PC-3 (cell line): Measurements from ENCODE around the gene ODC1. TPM values are rescaled to one million over a fixed set of nuclear protein-coding genes. Genes with fewer than 3 reads are reported as not detected.

Experiments used
- ATAC-seq: fragments of 200-7000 bp; cut with Tn5 transposase; 2 replicates; pipeline ENCODE4 v1.9.1; 2020; ENCODE audit warnings: mild to moderate bottlenecking, moderate library complexity
- BruUV-seq: library from RNA; stranded (reverse); fragments of 400-500 nt; replicated peaks from 2 replicates; lab custom pipeline; 2021; lab: Mats Ljungman, UMichigan
- CTCF ChIA-PET: fragments of 300-600 bp; sonication (Branson Sonifier 250); formaldehyde crosslinking; loops from one replicate; lab custom pipeline; 2022; ENCODE audit warnings: antibody characterized with exemption; lab: Charles Lee
- POLR2A ChIA-PET: fragments of 300-600 bp; sonication (Branson Sonifier 250); formaldehyde crosslinking; loops from one replicate; lab custom pipeline; 2022; ENCODE audit warnings: antibody characterized with exemption; ENCODE audit not compliant: unreplicated experiment; lab: Charles Lee
- DNase-seq: peaks from one replicate; pipeline ENCODE4 v3.0.0-alpha.2; 2015
- H2AFZ ChIP-seq: fragments of 300-600 bp; sonication (generic); 2 replicates; pipeline ENCODE4 v1.6.0; 2016; ENCODE audit warnings: antibody characterized with exemption, low read length
- H3F3A ChIP-seq: fragments of 300-600 bp; sonication (generic); one replicate; pipeline ENCODE4 v1.6.0; 2017; ENCODE audit warnings: antibody characterized with exemption, low read length, control low read depth, mild to moderate bottlenecking; ENCODE audit not compliant: unreplicated experiment
- H3K27ac ChIP-seq: fragments of 300-600 bp; sonication (generic); 2 replicates; pipeline ENCODE4 v1.5.1; 2016; ENCODE audit warnings: mild to moderate bottlenecking, low read length
- H3K27me3 ChIP-seq: fragments of 300-600 bp; sonication (generic); 2 replicates; pipeline ENCODE4 v1.6.1; 2016; ENCODE audit warnings: low read length, mixed read lengths
- H3K36me3 ChIP-seq: fragments of 300-600 bp; sonication (generic); 2 replicates; pipeline ENCODE4 v1.6.1; 2016; ENCODE audit warnings: low read depth, mixed run types, low read length, mixed read lengths
- H3K4me1 ChIP-seq: fragments of 300-600 bp; sonication (generic); 2 replicates; pipeline ENCODE4 v1.5.1; 2016; ENCODE audit warnings: low read length; ENCODE audit not compliant: insufficient read depth
- H3K4me2 ChIP-seq: fragments of 300-600 bp; sonication (generic); 2 replicates; pipeline ENCODE4 v1.6.0; 2016; ENCODE audit warnings: low read length
- H3K4me3 ChIP-seq: fragments of 300-600 bp; sonication (generic); 2 replicates; pipeline ENCODE4 v1.5.1; 2016; ENCODE audit warnings: mild to moderate bottlenecking, low read length, mixed read lengths
- H3K79me2 ChIP-seq: fragments of 300-600 bp; sonication (generic); 2 replicates; pipeline ENCODE4 v1.6.1; 2017; ENCODE audit warnings: low read length, mixed read lengths
- H3K9ac ChIP-seq: fragments of 300-600 bp; sonication (generic); 2 replicates; pipeline ENCODE4 v1.6.0; 2016; ENCODE audit warnings: mild to moderate bottlenecking, low read length
- H3K9me2 ChIP-seq: fragments of 300-600 bp; sonication (generic); replicated peaks from 2 replicates; pipeline ENCODE4 v1.6.1; 2016; ENCODE audit warnings: mixed run types, low read length, mixed read lengths
- H3K9me3 ChIP-seq: fragments of 300-600 bp; sonication (generic); 2 replicates; pipeline ENCODE4 v1.6.1; 2016; ENCODE audit warnings: low read length, mixed read lengths
- H4K20me1 ChIP-seq: fragments of 300-600 bp; sonication (generic); 2 replicates; pipeline ENCODE4 v1.6.1; 2016; ENCODE audit warnings: low read length, mixed read lengths
- EZH2 ChIP-seq: fragments of 300-600 bp; sonication (generic); IDR thresholded peaks from one replicate; pipeline ENCODE4 v1.6.1; 2017; ENCODE audit warnings: antibody characterized with exemption, mild to moderate bottlenecking, low read length; ENCODE audit not compliant: unreplicated experiment
- EZH2phosphoT487 ChIP-seq: fragments of 300-600 bp; sonication (generic); IDR thresholded peaks from 2 replicates; pipeline ENCODE4 v1.6.1; 2018; ENCODE audit warnings: mild to moderate bottlenecking, antibody characterized with exemption, low read length, borderline replicate concordance
- intact Hi-C: fragments of 100-400 bp; cut with micrococcal nuclease; formaldehyde crosslinking; loops from 2 replicates; pipeline ENCODE4 v1.9.0; 2023
- total RNA-seq: library from RNA; depleted of rRNA; stranded (reverse); fragments of >200 nt; gene quantifications from 2 replicates; pipeline ENCODE4 v1.2.3, GENCODE V29; 2014
- TF ChIP-seq, protein P1 (sequence below): fragments of 300-600 bp; sonication (generic); conservative IDR thresholded peaks from 2 replicates; pipeline ENCODE4 v1.5.1; 2017; ENCODE audit warnings: antibody characterized with exemption, low read depth, mild to moderate bottlenecking, low read length

ODC1 gene
- total RNA-seq, 1 experiment from 2014 or later: 712 TPM

DNA sequence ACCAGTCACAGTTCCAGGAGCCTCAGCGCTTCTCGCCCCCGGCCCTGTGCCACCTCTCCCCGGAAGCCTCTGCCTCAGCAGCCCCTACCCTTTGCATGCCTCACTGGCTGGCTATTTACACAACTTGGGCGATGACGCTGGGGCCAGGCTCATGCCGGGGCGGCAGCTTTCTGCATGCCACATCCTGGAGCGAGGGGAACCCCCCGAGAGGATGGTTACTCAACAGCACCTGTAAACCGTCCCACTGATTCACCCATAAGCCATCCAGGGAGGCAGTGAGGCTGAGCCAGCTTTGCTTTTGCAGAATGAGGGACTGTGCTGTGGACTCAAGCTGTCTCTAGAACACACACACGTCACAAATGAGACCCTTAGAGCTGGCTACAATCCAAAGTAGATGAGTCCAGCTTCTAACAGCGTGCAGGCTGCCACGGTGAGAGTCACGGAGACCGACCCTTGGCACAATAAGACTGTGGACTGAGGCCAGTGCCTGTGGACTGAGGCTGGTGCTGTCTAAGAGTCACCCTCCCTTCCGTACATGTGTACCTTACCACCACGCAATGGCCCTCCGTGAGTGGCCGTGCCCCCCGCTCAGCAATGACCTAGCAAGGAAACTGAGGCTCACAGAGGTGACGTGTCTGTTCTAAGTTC lies 45.6 kb upstream of the ODC1 start:
- H3K4me2 ChIP-seq: peak overlapping the region; percentile 69
- peak; percentile 99 for DNase-seq
- TF ChIP-seq EZH2 (no peak), EZH2phosphoT487 (peak; percentile 98)
- ATAC-seq: peak; percentile 85
- BruUV-seq: TSS peak; percentile 89
- no peaks in the 10 kb centered on the region for H4K20me1 ChIP-seq
- no peaks in the 10 kb centered on the region for H3K36me3 ChIP-seq
- H3K4me1 ChIP-seq: peaks cover 30% of the 10 kb centered on the region
- H3K27ac ChIP-seq: peak overlapping the region; percentile 97
- H2AFZ ChIP-seq: no peak overlapping the region
- ChIA-PET CTCF (no interaction called here), POLR2A (interaction anchor here (0.5 to 1.7 kb wide), 4 partner anchors 44 to 104 kb away, joined by 5 to 10 read pairs (median 5); partner anchors contain the start of gene ODC1)
- H3K9me3 ChIP-seq: no peaks in the 10 kb centered on the region
- no peaks in the 10 kb centered on the region for H3F3A ChIP-seq
- peak overlapping the region; percentile 87 for H3K9ac ChIP-seq
- no peaks in the 10 kb centered on the region for H3K27me3 ChIP-seq
- H3K79me2 ChIP-seq: no peaks in the 10 kb centered on the region
- intact Hi-C loops: loop anchor here (1.0 to 5.0 kb wide), 5 partner anchors 21 to 169 kb away; no protein-coding TSS in a partner anchor
- no peak overlapping the region for H3K4me3 ChIP-seq
- H3K9me2 ChIP-seq: no peaks in the 10 kb centered on the region

DNA sequence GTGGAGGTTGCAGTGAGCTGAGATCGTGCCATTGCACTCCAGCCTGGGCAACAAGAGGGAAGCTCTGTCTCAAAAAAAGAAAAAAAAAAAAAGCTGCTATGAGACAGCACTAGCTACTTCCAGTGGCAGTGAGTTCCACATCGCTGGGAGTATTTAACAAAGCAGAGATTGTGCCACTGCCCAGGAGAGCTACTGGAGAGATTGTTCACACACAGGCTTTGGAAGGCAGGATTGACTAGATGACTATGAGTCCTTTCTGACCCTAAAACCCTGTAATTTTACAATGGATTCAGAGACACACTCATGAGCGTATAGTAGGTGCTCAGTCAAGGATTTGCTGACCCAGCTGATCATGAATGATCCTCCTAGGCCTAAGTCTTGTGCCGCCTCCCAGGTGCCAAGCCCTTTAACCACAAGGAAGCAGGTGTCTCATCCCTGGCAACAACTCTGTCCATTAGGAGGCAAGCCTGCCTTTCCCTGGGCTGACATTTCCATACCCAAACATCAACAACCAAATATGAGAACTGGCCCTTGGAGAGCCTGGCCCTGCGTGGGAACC lies 45.0 kb upstream of the ODC1 start:
- no peaks in the 10 kb centered on the region for H3K79me2 ChIP-seq
- H4K20me1 ChIP-seq: no peaks in the 10 kb centered on the region
- H3K27me3 ChIP-seq: no peaks in the 10 kb centered on the region
- H2AFZ ChIP-seq: no peak overlapping the region
- peaks cover 25% of the 10 kb centered on the region for H3K4me1 ChIP-seq
- H3K27ac ChIP-seq: peak overlapping the region; percentile 84
- H3K9me3 ChIP-seq: no peaks in the 10 kb centered on the region
- TF ChIP-seq EZH2phosphoT487: no peak
- TF ChIP-seq, protein P1, sequence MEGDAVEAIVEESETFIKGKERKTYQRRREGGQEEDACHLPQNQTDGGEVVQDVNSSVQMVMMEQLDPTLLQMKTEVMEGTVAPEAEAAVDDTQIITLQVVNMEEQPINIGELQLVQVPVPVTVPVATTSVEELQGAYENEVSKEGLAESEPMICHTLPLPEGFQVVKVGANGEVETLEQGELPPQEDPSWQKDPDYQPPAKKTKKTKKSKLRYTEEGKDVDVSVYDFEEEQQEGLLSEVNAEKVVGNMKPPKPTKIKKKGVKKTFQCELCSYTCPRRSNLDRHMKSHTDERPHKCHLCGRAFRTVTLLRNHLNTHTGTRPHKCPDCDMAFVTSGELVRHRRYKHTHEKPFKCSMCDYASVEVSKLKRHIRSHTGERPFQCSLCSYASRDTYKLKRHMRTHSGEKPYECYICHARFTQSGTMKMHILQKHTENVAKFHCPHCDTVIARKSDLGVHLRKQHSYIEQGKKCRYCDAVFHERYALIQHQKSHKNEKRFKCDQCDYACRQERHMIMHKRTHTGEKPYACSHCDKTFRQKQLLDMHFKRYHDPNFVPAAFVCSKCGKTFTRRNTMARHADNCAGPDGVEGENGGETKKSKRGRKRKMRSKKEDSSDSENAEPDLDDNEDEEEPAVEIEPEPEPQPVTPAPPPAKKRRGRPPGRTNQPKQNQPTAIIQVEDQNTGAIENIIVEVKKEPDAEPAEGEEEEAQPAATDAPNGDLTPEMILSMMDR: 0 out of 2 replicates have a peak, but pooled peaks have one; percentile 19
- BruUV-seq: TSS peak; percentile 80
- H3K9me2 ChIP-seq: no peaks in the 10 kb centered on the region
- peak overlapping the region; percentile 12 for H3K4me2 ChIP-seq
- ATAC-seq: no peak
- no peak overlapping the region for H3K4me3 ChIP-seq
- intact Hi-C loops: loop anchor here (1.0 to 5.0 kb wide), 5 partner anchors 22 to 169 kb away; no protein-coding TSS in a partner anchor
- DNase-seq: no peak
- ChIA-PET CTCF (no interaction called here), POLR2A (interaction anchor here (0.5 to 1.7 kb wide), 4 partner anchors 44 to 104 kb away, joined by 5 to 10 read pairs (median 5); partner anchors contain the start of gene ODC1)
- H3F3A ChIP-seq: no peaks in the 10 kb centered on the region
- H3K36me3 ChIP-seq: no peaks in the 10 kb centered on the region
- H3K9ac ChIP-seq: peak overlapping the region; percentile 55

DNA sequence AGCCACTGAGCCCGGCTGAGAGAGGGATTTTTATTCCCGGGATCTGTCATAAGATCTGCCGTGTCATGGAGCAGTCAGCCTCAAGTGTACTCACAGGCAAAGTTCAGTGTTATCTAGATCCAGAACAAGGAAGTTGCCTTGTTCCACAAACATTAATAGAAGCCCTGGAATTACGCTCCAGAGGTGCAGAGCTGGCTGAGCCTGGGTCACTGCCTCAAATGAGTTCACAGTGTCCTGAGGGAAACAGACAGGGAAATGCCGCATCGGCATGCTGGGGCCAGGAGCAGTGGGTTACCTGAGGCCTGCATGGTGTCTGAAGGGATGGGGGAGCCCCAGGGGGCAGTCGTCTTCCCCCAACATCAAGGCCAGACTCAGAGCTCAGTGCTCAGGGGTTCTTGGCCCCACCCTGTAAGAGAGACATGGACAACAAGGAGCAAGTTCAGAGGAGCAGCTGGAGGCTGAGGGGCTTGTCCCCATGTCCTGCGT lies 42.7 kb upstream of the ODC1 start:
- POLR2A ChIA-PET: no interaction called here
- no peak for DNase-seq
- intact Hi-C loops: loop anchor here (5.0 kb wide), 1 partner anchor 171 kb away; no protein-coding TSS in a partner anchor

More for the DNA sequence above, 42.7 kb upstream of the ODC1 start:
- Histone ChIP-seq H3K9me2 (no peaks in the 10 kb centered on the region), H3K27me3 (no peaks in the 10 kb centered on the region), H3K36me3 (no peaks in the 10 kb centered on the region), H3K27ac (no peak overlapping the region), H3K4me3 (no peak overlapping the region), H4K20me1 (no peaks in the 10 kb centered on the region), H3K79me2 (no peaks in the 10 kb centered on the region), H3K9ac (no peak overlapping the region), H3F3A (no peaks in the 10 kb centered on the region), H2AFZ (no peak overlapping the region), H3K9me3 (no peaks in the 10 kb centered on the region), H3K4me2 (no peak overlapping the region), H3K4me1 (peaks cover 32% of the 10 kb centered on the region)
- CTCF ChIA-PET: no interaction called here
- BruUV-seq: no TSS peak
- TF ChIP-seq, protein P1: no peak
- TF ChIP-seq EZH2phosphoT487 (no peak), EZH2 (no peak)
- no peak for ATAC-seq
